RWPE2 (cell line): ENCODE results near the gene MUSTN1.

Source experiments
- ATAC-seq: fragments of 200-7000 bp; cut with Tn5 transposase; 3 replicates; pipeline ENCODE4 v1.9.1; 2021; ENCODE audit warnings: low read depth
- DNase-seq: peaks from one replicate; pipeline ENCODE4 v3.0.0-alpha.2; 2020; ENCODE audit warnings: low spot score
- H3K27ac ChIP-seq: fragments of 450-650 bp; 2 replicates; pipeline ENCODE4 v1.5.1; 2017; ENCODE audit warnings: mild to moderate bottlenecking; ENCODE audit not compliant: poor library complexity, severe bottlenecking
- H3K27me3 ChIP-seq: fragments of 250-450 bp; sonication (Bioruptor Pico); 2 replicates; pipeline ENCODE4 v1.5.1; 2021; ENCODE audit warnings: mild to moderate bottlenecking, moderate library complexity; ENCODE audit not compliant: insufficient read depth, poor library complexity, severe bottlenecking
- H3K36me3 ChIP-seq: fragments of 250-450 bp; sonication (Bioruptor Pico); 2 replicates; pipeline ENCODE4 v1.5.1; 2020; ENCODE audit warnings: low read depth, mild to moderate bottlenecking, moderate library complexity
- H3K4me1 ChIP-seq: fragments of 250-450 bp; sonication (Bioruptor Pico); 2 replicates; pipeline ENCODE4 v1.5.1; 2021; ENCODE audit warnings: mild to moderate bottlenecking, moderate library complexity; ENCODE audit not compliant: insufficient read depth, poor library complexity, severe bottlenecking
- H3K4me3 ChIP-seq: fragments of 250-450 bp; sonication (Bioruptor Pico); 2 replicates; pipeline ENCODE4 v1.5.1; 2021; ENCODE audit warnings: mild to moderate bottlenecking, moderate library complexity; ENCODE audit not compliant: severe bottlenecking
- H3K9me3 ChIP-seq: fragments of 250-450 bp; sonication (Bioruptor Pico); 2 replicates; pipeline ENCODE4 v1.5.1; 2021; ENCODE audit warnings: mild to moderate bottlenecking, moderate library complexity; ENCODE audit not compliant: severe bottlenecking
- CTCF ChIP-seq: fragments of 450-650 bp; IDR thresholded peaks from one replicate; pipeline ENCODE4 v1.5.1; 2017; ENCODE audit warnings: mild to moderate bottlenecking, moderate library complexity; ENCODE audit not compliant: poor library complexity, severe bottlenecking

The MUSTN1 gene

GRCh38 chr3:52831500-52832301, 3.1 kb downstream of the MUSTN1 start:
- no peak overlapping the region for H3K27ac ChIP-seq
- ATAC-seq = peak; percentile 66
- TF ChIP-seq CTCF = no peak

GRCh38 chr3:52830535-52831258, 4.1 kb downstream of the MUSTN1 start, which contains the start of gene ITIH4:
Gene ITIH4 (minus strand): TSS chr3:52830672. CDS start chr3:52830642, 30 bp downstream.
- Histone ChIP-seq H3K9me3 (no peaks in the 10 kb centered on the region), H3K4me3 (no peak within 1 kb of the TSS), H3K27ac (no peak within 1 kb of the TSS), H3K4me1 (peaks cover 7% of the 10 kb centered on the region), H3K36me3 (no peaks in the 10 kb centered on the region), H3K27me3 (no peaks in the 10 kb centered on the region)
- ATAC-seq (no peak), DNase-seq (no peak)
- TF ChIP-seq CTCF = no peak

More at GRCh38 chr3:52831500-52832301, 3.1 kb downstream of the MUSTN1 start:
- Histone ChIP-seq H3K36me3 (no peaks in the 10 kb centered on the region), H3K4me1 (peaks cover 7% of the 10 kb centered on the region), H3K27me3 (no peaks in the 10 kb centered on the region), H3K9me3 (no peaks in the 10 kb centered on the region), H3K4me3 (no peak overlapping the region)
- DNase-seq = no peak

GRCh38 chr3:52829906-52830463, 4.8 kb downstream of the MUSTN1 start:
- no peak for TF ChIP-seq CTCF
- H3K9me3 ChIP-seq = no peaks in the 10 kb centered on the region
- ATAC-seq (no peak), DNase-seq (no peak)
- H3K4me3 ChIP-seq = no peak overlapping the region
- H3K27ac ChIP-seq = no peak overlapping the region
- no peaks in the 10 kb centered on the region for H3K36me3 ChIP-seq
- peaks cover 7% of the 10 kb centered on the region for H3K4me1 ChIP-seq
- H3K27me3 ChIP-seq = no peaks in the 10 kb centered on the region

- DNase-seq (no peak), ATAC-seq (no peak)
- H3K36me3 ChIP-seq = no peaks in the 10 kb centered on the region
- no peaks in the 10 kb centered on the region for H3K9me3 ChIP-seq
- H3K4me1 ChIP-seq = peaks cover 7% of the 10 kb centered on the region
- H3K27ac ChIP-seq = no peak overlapping the region
- TF ChIP-seq CTCF = no peak
- no peaks in the 10 kb centered on the region for H3K27me3 ChIP-seq
- no peak overlapping the region for H3K4me3 ChIP-seq
These were observed 5.3 kb downstream of the MUSTN1 start for GRCh38 chr3:52829482-52829881.
